NCI-H2227 (cell line): ENCODE measurements around the gene NAV2.

ENCODE experiments used
- DNase-seq: peaks from one replicate; lab custom pipeline; 2025; ENCODE audit not compliant: unreplicated experiment; lab: John Stamatoyannopoulos, UW

NAV2 gene

GRCh38 chr11:20161923-20162744, 449.5 kb downstream of the NAV2 start:
- DNase-seq, result no peak

GRCh38 chr11:20162824-20163782, 450.5 kb downstream of the NAV2 start:
- peak; percentile 29 for DNase-seq

- DNase-seq, result no peak
These were observed 451.3 kb downstream of the NAV2 start for GRCh38 chr11:20163783-20164481.
